ENCODE data around the gene RNF25.

GRCh38 chr2:218701806-218702205, 30.0 kb upstream of the RNF25 start:
- TF ChIP-seq CTCF (conservative IDR thresholded peaks at IDR 0.05 in 1 of 2, IDR thresholded peaks at IDR 0.05 in 1 of 2; ENCODE audit: extremely low read depth in 1 of 2, insufficient read depth in 1 of 2, low read depth in 1 of 2, low read length in 2 of 2) (no peak), EZH2 (IDR thresholded peaks at IDR 0.05; ENCODE audit: borderline replicate concordance, low read length) (no peak)

Measured in mammary epithelial cell (primary cell).